ENCODE data around the gene SMIM12.

Gene SMIM12

GRCh38 chr1:34871443-34872132, 12.0 kb upstream of the SMIM12 start:
- TF ChIP-seq PATZ1 (CRISPR knock-in tag; IDR thresholded peaks at IDR 0.05; ENCODE audit: borderline replicate concordance) (no peak), SNAI2 (CRISPR knock-in tag; IDR thresholded peaks at IDR 0.05) (no peak), ZNF565 (CRISPR knock-in tag; conservative IDR thresholded peaks at IDR 0.05; ENCODE audit: low read depth) (no peak), OSR1 (CRISPR knock-in tag; IDR thresholded peaks at IDR 0.05) (no peak), GLIS3 (CRISPR knock-in tag; IDR thresholded peaks at IDR 0.05) (no peak), ZFP30 (CRISPR knock-in tag; IDR thresholded peaks at IDR 0.05) (no peak), RARB (CRISPR knock-in tag; IDR thresholded peaks at IDR 0.05) (no peak), CSRNP3 (CRISPR knock-in tag; IDR thresholded peaks at IDR 0.05) (no peak), TCF4 (CRISPR knock-in tag; IDR thresholded peaks at IDR 0.05; ENCODE audit: borderline replicate concordance) (no peak), CSDC2 (CRISPR knock-in tag; IDR thresholded peaks at IDR 0.05) (no peak), BACH2 (CRISPR knock-in tag; IDR thresholded peaks at IDR 0.05; ENCODE audit: borderline replicate concordance) (no peak), ZNF70 (CRISPR knock-in tag; IDR thresholded peaks at IDR 0.05) (no peak), ESRRG (CRISPR knock-in tag; IDR thresholded peaks at IDR 0.05) (no peak), ZFP3 (CRISPR knock-in tag; IDR thresholded peaks at IDR 0.05) (no peak), CREB5 (CRISPR knock-in tag; IDR thresholded peaks at IDR 0.05; ENCODE audit: low read depth) (no peak), ARNTL (CRISPR knock-in tag; IDR thresholded peaks at IDR 0.05; ENCODE audit: borderline replicate concordance, low read depth) (no peak)
- ATAC-seq = no peak

GRCh38 chr1:34870395-34870794, 10.8 kb upstream of the SMIM12 start:
- no peak for ATAC-seq
- TF ChIP-seq POU6F1 (CRISPR knock-in tag; IDR thresholded peaks at IDR 0.05; ENCODE audit: borderline replicate concordance, low read depth) (no peak), ZC3H10 (CRISPR knock-in tag; IDR thresholded peaks at IDR 0.05) (no peak), TOX (CRISPR knock-in tag; IDR thresholded peaks at IDR 0.05; ENCODE audit: borderline replicate concordance) (no peak), ESRRG (CRISPR knock-in tag; IDR thresholded peaks at IDR 0.05) (no peak), TCF4 (CRISPR knock-in tag; IDR thresholded peaks at IDR 0.05; ENCODE audit: borderline replicate concordance) (no peak), ZFP30 (CRISPR knock-in tag; IDR thresholded peaks at IDR 0.05) (no peak), ZNF70 (CRISPR knock-in tag; IDR thresholded peaks at IDR 0.05) (no peak), CREB5 (CRISPR knock-in tag; IDR thresholded peaks at IDR 0.05; ENCODE audit: low read depth) (no peak), PATZ1 (CRISPR knock-in tag; IDR thresholded peaks at IDR 0.05; ENCODE audit: borderline replicate concordance) (no peak), ISL1 (CRISPR knock-in tag; IDR thresholded peaks at IDR 0.05) (no peak), RARB (CRISPR knock-in tag; IDR thresholded peaks at IDR 0.05) (no peak), CSDC2 (CRISPR knock-in tag; IDR thresholded peaks at IDR 0.05) (no peak), ARNTL (CRISPR knock-in tag; IDR thresholded peaks at IDR 0.05; ENCODE audit: borderline replicate concordance, low read depth) (no peak), CSRNP3 (CRISPR knock-in tag; IDR thresholded peaks at IDR 0.05) (no peak), OSR1 (CRISPR knock-in tag; IDR thresholded peaks at IDR 0.05) (no peak), SNAI2 (CRISPR knock-in tag; IDR thresholded peaks at IDR 0.05) (no peak), TSHZ2 (CRISPR knock-in tag; IDR thresholded peaks at IDR 0.05) (no peak), PPARA (CRISPR knock-in tag; IDR thresholded peaks at IDR 0.05; ENCODE audit: borderline replicate concordance) (no peak)
